Muscle layer of colon (tissue), 2 donors: ENCODE data around the gene HEPN1.
"Not testable (repeated sequence)": the region's sequence is repeated elsewhere in the genome, so short reads cannot be mapped to it uniquely, and the experiment has no call there.

Experiments
- H3K27ac ChIP-seq: one replicate; pipeline ENCODE4 v1.7.0; 2013; ENCODE audit warnings: low read depth, mild to moderate bottlenecking, low read length, moderate library complexity
- H3K27me3 ChIP-seq, 2 donors: one replicate each; pipeline ENCODE4 v1.7.0; 2013; ENCODE audit warnings: low read length in 2 of 2, mild to moderate bottlenecking in 2 of 2; ENCODE audit not compliant: insufficient read depth in 2 of 2, control insufficient read depth in 1 of 2
- H3K36me3 ChIP-seq: one replicate; pipeline ENCODE4 v1.7.0; 2013; ENCODE audit warnings: mild to moderate bottlenecking, low read length; ENCODE audit not compliant: insufficient read depth
- H3K4me1 ChIP-seq: one replicate; pipeline ENCODE4 v1.7.0; 2013; ENCODE audit warnings: mild to moderate bottlenecking, low read length; ENCODE audit not compliant: insufficient read depth
- H3K4me3 ChIP-seq, 2 donors: one replicate each; pipeline ENCODE4 v1.7.0; 2013; ENCODE audit warnings: low read length in 2 of 2, low read depth in 1 of 2, mild to moderate bottlenecking in 1 of 2, moderate library complexity in 1 of 2
- H3K9ac ChIP-seq: one replicate; pipeline ENCODE4 v1.7.0; 2013; ENCODE audit warnings: low read length
- H3K9me3 ChIP-seq: one replicate; pipeline ENCODE4 v1.7.0; 2013; ENCODE audit warnings: mild to moderate bottlenecking, low read length
- donor health status: abdominal sarcoma.
- donor health status: Adenocarcinoma of cecum.

Gene HEPN1

GRCh38 chr11:124951341-124951740, 32.3 kb downstream of the HEPN1 start:
- Histone ChIP-seq H3K9ac (no peak overlapping the region), H3K36me3 (no peaks in the 10 kb centered on the region), H3K27me3 (no peaks in the 10 kb centered on the region), H3K9me3 (no peaks in the 10 kb centered on the region), H3K4me1 (peaks cover 14% of the 10 kb centered on the region), H3K4me3 (no peak overlapping the region), H3K27ac (no peak overlapping the region)

- H3K27me3 ChIP-seq, result no peaks in the 10 kb centered on the region
Measured at GRCh38 chr11:124953753-124954589, 34.9 kb downstream of the HEPN1 start, which contains the start of gene CCDC15. Gene CCDC15 (plus strand): TSS chr11:124954202. CDS start chr11:124954733, 531 bp downstream.

GRCh38 chr11:124954590-124954955, 35.5 kb downstream of the HEPN1 start:
- H3K9me3 ChIP-seq, result no peaks in the 10 kb centered on the region
- H3K36me3 ChIP-seq, result no peaks in the 10 kb centered on the region
- peaks cover 14% of the 10 kb centered on the region for H3K4me1 ChIP-seq
- H3K27me3 ChIP-seq, result no peaks in the 10 kb centered on the region
- peak overlapping the region in 1 of 2 donors; percentile 80 for H3K4me3 ChIP-seq
- H3K27ac ChIP-seq, result peak overlapping the region; percentile 8
- H3K9ac ChIP-seq, result peak overlapping the region; percentile 68

More at GRCh38 chr11:124953753-124954589, 34.9 kb downstream of the HEPN1 start, which contains the start of gene CCDC15:
- Histone ChIP-seq H3K36me3 (no peaks in the 10 kb centered on the region), H3K9me3 (no peaks in the 10 kb centered on the region), H3K4me3 (peak within 1 kb of the TSS; percentile 64 to 80), H3K9ac (peak within 1 kb of the TSS; percentile 68), H3K4me1 (peaks cover 14% of the 10 kb centered on the region), H3K27ac (peak within 1 kb of the TSS; percentile 54)

- H3K36me3 ChIP-seq, result no peaks in the 10 kb centered on the region
- H3K4me1 ChIP-seq, result peaks cover 14% of the 10 kb centered on the region
- no peaks in the 10 kb centered on the region for H3K9me3 ChIP-seq
- no peak overlapping the region for H3K4me3 ChIP-seq
- no peaks in the 10 kb centered on the region for H3K27me3 ChIP-seq
- H3K9ac ChIP-seq, result no peak overlapping the region
- H3K27ac ChIP-seq, result no peak overlapping the region
Measured at GRCh38 chr11:124955035-124955434, 36.0 kb downstream of the HEPN1 start.

- Histone ChIP-seq H3K27me3 (no peaks in the 10 kb centered on the region), H3K9me3 (no peaks in the 10 kb centered on the region), H3K27ac (no peak overlapping the region), H3K4me1 (no peaks in the 10 kb centered on the region), H3K36me3 (no peaks in the 10 kb centered on the region), H3K9ac (no peak overlapping the region), H3K4me3 (no peak overlapping the region)
Measured at GRCh38 chr11:124961972-124962609, 43.0 kb downstream of the HEPN1 start.

- not testable (repeated sequence) for H3K27ac ChIP-seq, H3K36me3 ChIP-seq, H3K4me3 ChIP-seq
Measured at GRCh38 chr11:124968197-124968596, 49.1 kb downstream of the HEPN1 start.

More at GRCh38 chr11:124968197-124968596, 49.1 kb downstream of the HEPN1 start:
- H3K4me1 ChIP-seq, H3K27me3 ChIP-seq, H3K9ac ChIP-seq, H3K9me3 ChIP-seq: not testable (repeated sequence)
